Upper lobe of left lung (tissue), 4 donors: ENCODE results near the gene TSPAN17.

ENCODE experiments used
- POLR2A ChIP-seq, 4 donors: fragments of 450-650 bp; IDR thresholded peaks; one replicate each; pipeline ENCODE4 v1.5.1; 2016 to 2017; ENCODE audit warnings: antibody characterized with exemption in 4 of 4, mild to moderate bottlenecking in 2 of 4
- TF ChIP-seq, protein P1 (sequence below), 6 experiments: fragments of 450-650 bp in 4 of 6; fragments of 200-600 bp in 2 of 6; sonication (generic) in 2 of 6; IDR thresholded peaks; one replicate each; pipeline ENCODE4 v1.5.1; 2016 to 2019; ENCODE audit warnings: antibody characterized with exemption in 6 of 6

DNA sequence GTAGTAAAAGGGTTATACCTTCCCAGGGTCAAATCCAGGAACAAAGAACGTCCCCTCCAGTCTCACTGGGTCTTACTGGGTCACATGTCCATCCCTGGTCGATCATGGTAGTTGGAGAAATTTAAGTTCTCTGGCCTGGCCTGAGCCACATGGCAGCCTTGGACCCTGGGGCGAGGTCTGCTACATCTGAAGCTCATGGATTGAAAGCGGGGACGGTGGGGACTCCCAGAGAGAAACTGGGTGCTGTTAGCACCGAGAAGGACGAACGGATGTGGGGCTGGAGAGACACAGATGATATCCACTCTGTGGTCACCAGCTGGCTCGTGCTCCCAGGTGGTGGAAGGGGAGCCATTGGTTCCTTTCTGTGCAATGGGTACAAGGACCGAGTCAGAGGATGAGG lies 46.9 kb downstream of the TSPAN17 start:
- TF ChIP-seq, protein P1, sequence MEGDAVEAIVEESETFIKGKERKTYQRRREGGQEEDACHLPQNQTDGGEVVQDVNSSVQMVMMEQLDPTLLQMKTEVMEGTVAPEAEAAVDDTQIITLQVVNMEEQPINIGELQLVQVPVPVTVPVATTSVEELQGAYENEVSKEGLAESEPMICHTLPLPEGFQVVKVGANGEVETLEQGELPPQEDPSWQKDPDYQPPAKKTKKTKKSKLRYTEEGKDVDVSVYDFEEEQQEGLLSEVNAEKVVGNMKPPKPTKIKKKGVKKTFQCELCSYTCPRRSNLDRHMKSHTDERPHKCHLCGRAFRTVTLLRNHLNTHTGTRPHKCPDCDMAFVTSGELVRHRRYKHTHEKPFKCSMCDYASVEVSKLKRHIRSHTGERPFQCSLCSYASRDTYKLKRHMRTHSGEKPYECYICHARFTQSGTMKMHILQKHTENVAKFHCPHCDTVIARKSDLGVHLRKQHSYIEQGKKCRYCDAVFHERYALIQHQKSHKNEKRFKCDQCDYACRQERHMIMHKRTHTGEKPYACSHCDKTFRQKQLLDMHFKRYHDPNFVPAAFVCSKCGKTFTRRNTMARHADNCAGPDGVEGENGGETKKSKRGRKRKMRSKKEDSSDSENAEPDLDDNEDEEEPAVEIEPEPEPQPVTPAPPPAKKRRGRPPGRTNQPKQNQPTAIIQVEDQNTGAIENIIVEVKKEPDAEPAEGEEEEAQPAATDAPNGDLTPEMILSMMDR (IDR thresholded peaks at IDR 0.05) = no peak
- no peak for TF ChIP-seq POLR2A (IDR thresholded peaks at IDR 0.05)
